HTR-8/SVneo (cell line): ENCODE data around the gene FHAD1.
"Not testable (repeated sequence)": the region's sequence is repeated elsewhere in the genome, so short reads cannot be mapped to it uniquely, and the experiment has no call there.

Source experiments
- DNase-seq: peaks from one replicate; pipeline ENCODE4 v3.0.0; 2011; ENCODE audit warnings: low spot score, mixed read lengths; ENCODE audit not compliant: insufficient read length
- FAIRE-seq: peaks from 2 replicates; lab custom pipeline; 2011; peaks lifted over from hg19 to GRCh38; lab: Jason Lieb, UNC

Gene FHAD1

GRCh38 chr1:15425958-15426357, 178.9 kb downstream of the FHAD1 start:
- FAIRE-seq: no peak

DNA sequence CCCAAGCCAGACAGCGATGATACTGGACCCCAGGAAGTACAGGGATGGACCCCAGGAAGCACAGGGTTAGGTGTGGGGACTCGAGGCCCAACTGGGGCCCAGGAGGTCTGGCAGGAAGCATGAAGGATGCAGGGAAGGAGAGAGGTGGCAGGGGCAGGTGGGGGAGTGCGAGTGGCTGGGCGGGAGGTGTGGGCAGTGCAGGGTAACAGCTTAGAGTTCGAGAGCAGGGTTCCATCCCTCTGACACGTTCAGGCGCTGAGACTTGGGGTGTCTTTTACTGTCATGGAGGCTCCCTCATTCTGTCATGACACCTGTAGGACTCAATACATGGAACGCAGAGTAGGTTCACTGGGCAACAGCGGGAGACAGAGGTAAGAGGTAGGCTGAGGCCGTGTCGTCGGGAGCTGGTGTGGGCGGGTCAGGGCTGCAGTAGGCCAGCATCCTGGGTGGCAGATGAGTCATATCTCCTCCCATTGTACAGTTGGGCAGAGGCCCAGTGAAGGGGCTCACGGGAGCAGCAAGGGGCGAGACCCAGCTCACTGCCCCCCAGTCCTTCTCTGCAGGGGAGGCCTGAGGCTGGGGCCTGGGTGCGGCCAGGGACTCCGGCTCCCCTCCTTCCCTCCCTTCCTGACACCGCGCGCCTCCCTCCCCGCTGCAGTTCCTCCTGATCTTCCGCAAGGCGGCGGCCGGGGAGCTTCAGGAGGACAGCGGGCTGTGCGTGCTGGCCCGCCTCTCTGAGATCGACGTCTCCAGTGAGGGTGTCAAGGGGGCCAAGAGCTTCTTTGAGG, 179.7 kb downstream of the FHAD1 start:
- FAIRE-seq: no peak

More at GRCh38 chr1:15425958-15426357, 178.9 kb downstream of the FHAD1 start:
- no peak for DNase-seq

GRCh38 chr1:15427280-15427666, 180.2 kb downstream of the FHAD1 start:
- DNase-seq: no peak
- no peak for FAIRE-seq

More for the DNA sequence above, 179.7 kb downstream of the FHAD1 start:
- no peak for DNase-seq

- DNase-seq, FAIRE-seq: not testable (repeated sequence)
These were observed 181.2 kb downstream of the FHAD1 start for GRCh38 chr1:15428252-15428651.

GRCh38 chr1:15428815-15429435, 181.9 kb downstream of the FHAD1 start:
- no peak for DNase-seq
- no peak for FAIRE-seq

DNA sequence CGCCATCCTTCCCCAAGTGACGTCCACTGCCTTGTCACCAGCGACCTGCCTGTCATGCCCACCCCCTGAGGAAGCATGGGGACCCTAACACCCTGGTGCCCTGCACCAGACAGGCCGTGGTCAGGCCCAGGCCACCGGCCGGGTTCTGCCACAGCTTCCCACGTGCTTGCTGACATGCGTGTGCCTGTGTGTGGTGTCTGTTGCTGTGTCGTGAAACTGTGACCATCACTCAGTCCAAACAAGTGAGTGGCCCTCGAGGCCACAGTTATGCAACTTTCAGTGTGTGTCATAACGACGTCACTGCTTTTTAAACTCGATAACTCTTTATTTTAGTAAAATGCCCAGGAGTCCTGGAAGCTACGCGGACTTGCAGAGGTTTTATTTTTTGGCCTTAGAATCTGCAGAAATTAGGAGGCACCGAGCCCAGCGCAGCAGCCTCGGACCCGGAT, 182.7 kb downstream of the FHAD1 start:
- DNase-seq: no peak
- FAIRE-seq: no peak

GRCh38 chr1:15430787-15431570, 184.0 kb downstream of the FHAD1 start:
- DNase-seq: peak; percentile 61
- FAIRE-seq: peak; percentile 77

- DNase-seq (no peak), FAIRE-seq (no peak)
These were observed 184.5 kb downstream of the FHAD1 start for GRCh38 chr1:15431571-15431948.

- FAIRE-seq (no peak), DNase-seq (no peak)
These were observed 185.3 kb downstream of the FHAD1 start for GRCh38 chr1:15432324-15432723.

- FAIRE-seq (no peak), DNase-seq (no peak)
These were observed 186.4 kb downstream of the FHAD1 start for GRCh38 chr1:15433471-15433870.

GRCh38 chr1:15434739-15435138, 187.7 kb downstream of the FHAD1 start:
- not testable (repeated sequence) for DNase-seq, FAIRE-seq

- FAIRE-seq (peak; percentile 94), DNase-seq (no peak)
These were observed 188.4 kb downstream of the FHAD1 start for GRCh38 chr1:15435239-15436077.

DNA sequence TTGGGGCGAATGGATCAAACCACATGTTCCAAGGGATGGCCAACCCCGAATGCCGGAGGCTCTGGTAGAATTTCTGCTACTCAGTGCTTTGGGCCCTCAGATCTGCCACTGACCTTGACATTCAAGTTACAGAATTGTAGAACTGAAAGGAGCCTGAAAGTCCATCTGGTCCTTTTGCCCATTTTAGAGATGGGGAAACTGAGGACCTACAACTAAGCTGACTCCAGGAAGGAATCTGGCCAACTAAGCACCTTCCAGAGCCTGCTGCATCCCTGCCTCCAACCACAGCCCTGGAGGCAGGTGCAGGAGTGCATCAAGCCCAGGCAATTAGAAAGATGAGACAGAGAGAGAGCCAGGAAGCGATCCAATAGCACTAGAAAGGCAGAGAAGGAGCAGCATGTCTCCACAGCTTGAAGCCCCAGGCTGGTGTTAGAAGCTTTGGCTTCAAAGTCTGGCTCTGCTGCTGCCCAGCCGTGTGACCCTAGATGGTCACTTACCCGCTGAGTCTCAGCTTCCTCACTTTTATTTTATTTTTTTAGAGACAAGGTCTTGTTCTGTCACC, 189.9 kb downstream of the FHAD1 start:
- FAIRE-seq (no peak), DNase-seq (no peak)

- no peak for DNase-seq
These were observed 192.3 kb downstream of the FHAD1 start for GRCh38 chr1:15439325-15439724.

DNA sequence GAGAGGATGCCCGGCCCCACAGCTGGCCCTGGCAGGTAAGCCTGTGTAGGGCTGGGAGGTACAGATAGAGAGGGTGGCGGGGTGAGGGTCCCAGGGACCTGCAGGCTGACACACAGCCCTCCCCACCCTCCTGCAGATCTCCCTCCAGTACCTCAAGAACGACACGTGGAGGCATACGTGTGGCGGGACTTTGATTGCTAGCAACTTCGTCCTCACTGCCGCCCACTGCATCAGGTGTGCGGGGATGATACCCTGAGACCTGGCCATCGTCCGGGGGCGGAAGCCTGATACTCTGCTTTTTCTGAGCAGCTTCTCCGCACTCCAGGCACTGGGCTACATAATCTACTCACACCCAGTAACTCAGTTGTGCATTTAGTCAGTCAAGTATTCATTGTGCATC, 193.3 kb downstream of the FHAD1 start:
- FAIRE-seq: no peak

More at GRCh38 chr1:15439325-15439724, 192.3 kb downstream of the FHAD1 start:
- no peak for FAIRE-seq

DNA sequence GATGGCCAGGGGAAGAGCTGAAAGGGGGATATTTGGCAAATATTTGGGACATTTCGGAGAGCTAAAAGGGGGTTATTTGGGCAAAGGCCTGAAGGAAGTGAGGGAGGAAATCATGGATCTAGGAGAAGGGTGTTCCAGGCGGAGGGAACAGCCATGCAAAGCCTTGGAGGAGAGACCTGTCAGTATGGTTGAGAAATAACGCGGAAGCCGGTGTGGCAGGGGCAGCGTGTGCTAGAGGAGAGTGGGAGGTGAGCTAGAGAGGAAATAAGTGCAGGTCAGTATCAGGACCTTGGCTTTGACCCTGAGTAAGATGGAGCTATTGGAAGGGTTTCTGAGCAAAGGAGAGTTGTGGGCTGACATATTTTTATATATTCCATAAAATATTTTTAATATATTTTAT, 194.2 kb downstream of the FHAD1 start:
- no peak for DNase-seq
- no peak for FAIRE-seq

More for the DNA sequence above, 193.3 kb downstream of the FHAD1 start:
- no peak for DNase-seq

- DNase-seq: no peak
- no peak for FAIRE-seq
These were observed 195.1 kb downstream of the FHAD1 start for GRCh38 chr1:15442119-15442518.

DNA sequence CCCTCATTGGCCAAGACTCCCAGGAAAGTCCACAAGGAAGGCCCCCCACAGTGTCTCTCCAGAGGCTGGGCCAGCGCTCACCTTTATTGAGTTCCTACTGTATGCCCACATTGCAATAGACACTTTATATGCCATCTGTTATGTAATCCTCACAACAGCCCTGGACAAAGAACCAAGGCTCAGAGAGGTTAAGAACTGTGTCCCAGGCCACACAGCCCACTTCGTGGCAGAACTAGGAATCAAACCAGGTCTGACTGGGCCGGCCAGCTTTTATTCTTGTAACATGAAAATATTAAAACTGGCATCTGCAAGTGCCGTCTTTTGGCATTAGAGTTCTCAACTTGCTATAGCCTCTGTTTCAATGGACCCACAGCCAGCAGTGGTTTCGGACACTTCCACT, 195.7 kb downstream of the FHAD1 start:
- DNase-seq: no peak
- FAIRE-seq: no peak

DNA sequence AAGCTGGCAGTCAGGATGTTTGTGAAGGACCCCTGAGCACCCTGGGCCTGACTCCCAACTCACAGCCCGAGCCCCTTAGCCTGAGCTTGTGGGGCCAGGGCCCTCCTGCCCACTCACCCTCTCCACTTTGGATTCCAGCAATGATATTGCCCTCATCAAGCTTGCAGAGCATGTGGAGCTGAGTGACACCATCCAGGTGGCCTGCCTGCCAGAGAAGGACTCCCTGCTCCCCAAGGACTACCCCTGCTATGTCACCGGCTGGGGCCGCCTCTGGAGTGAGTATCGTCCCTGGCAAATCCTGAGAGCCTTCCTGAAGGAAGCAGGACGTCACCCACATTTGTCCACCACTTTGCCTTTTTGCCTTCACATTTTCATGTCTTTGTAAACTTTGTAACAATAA, 196.3 kb downstream of the FHAD1 start:
- DNase-seq (no peak), FAIRE-seq (no peak)
